SH-SY5Y (cell line): ENCODE data around the gene GLTP.

Source experiments
- GATA2 ChIP-seq: IDR thresholded peaks from 2 replicates; pipeline ENCODE4 v1.6.1; 2011; ENCODE audit warnings: mild to moderate bottlenecking, low read depth, low read length
- GATA3 ChIP-seq: IDR thresholded peaks from 2 replicates; pipeline ENCODE4 v1.6.1; 2011; ENCODE audit warnings: low read depth, mild to moderate bottlenecking, low read length, moderate library complexity

- TF ChIP-seq GATA2 = no peak
- TF ChIP-seq GATA3 = no peak
Observed at GRCh38 chr12:109824731-109825130, 55.6 kb downstream of the GLTP start.
